NCI-H2196 treated with DMSO at 0.1 percent for 48 hours (cell line): ENCODE measurements around the gene SKI.

Source experiments
- DNase-seq: peaks from one replicate; lab custom pipeline; 2025; ENCODE audit not compliant: unreplicated experiment; lab: John Stamatoyannopoulos, UW

The SKI gene

DNA sequence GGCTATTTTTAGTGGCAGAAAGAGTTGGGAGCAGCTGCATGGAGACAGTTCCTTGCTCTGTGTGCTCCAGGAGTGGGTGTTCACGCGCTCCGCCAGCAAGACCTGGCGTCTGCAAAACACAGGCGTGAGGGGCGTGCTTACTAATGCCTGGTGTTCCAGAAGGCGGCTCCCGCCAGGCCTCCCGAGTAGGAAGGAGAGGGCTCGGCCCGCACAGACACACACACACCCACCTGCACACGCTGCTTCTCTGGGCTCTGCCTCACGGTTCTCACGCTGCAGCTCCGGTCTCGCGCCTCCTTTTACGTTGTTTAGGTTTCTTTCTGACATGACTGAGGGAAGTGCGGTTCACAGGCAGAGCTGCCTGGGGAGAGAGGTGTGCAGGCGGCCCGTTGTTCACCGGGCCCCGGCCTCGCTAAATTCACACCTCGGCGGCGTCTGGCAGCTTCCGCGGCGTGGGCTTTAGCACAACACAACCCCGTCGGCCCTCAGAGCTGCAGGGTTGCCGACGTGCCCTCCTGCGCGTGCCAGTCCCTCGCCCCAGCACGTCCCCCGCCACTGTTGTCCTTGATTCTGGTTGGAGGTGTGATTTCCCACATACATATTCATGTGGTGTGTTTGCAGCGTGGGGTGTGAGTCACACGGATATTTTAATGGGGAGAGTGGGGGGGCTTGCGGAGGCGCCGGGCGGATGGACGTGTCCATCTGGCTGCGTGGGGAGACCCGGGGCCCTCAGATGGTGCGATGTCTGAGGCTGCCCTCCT is 77.0 kb downstream of the SKI start:
- no peak for DNase-seq

DNA sequence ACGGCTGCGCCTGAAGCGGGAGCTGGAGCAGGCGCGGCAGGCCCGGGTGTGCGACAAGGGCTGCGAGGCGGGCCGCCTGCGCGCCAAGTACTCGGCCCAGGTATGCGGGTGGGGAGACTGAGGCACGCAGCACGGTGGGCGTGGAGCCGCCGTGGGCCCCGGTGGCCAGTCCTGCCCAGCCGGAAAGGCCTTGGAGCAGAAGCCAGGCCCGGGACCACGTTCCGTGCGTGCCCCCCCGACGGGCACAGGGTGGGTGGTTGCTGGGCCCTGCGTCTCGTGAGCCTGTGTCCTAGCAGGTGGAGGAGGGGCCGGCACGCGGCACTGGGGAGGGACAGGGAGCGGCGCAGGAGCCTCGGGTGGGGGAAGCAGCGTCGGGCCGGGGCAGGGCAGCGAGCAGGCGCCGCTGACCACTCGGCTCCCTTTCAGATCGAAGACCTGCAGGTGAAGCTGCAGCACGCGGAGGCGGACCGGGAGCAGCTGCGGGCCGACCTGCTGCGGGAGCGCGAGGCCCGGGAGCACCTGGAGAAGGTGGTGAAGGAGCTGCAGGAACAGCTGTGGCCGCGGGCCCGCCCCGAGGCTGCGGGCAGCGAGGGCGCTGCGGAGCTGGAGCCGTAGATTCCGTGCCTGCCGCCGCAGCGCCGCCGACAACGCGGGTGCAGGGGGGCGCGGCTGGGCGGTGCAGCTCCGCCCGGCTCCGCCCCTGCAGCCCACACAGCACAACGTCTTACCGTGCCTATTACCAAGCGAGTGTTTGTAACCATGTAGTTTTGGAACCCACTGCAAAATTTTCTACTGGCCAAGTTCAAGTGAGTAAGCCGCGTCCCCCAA is 78.2 kb downstream of the SKI start:
- no peak for DNase-seq

DNA sequence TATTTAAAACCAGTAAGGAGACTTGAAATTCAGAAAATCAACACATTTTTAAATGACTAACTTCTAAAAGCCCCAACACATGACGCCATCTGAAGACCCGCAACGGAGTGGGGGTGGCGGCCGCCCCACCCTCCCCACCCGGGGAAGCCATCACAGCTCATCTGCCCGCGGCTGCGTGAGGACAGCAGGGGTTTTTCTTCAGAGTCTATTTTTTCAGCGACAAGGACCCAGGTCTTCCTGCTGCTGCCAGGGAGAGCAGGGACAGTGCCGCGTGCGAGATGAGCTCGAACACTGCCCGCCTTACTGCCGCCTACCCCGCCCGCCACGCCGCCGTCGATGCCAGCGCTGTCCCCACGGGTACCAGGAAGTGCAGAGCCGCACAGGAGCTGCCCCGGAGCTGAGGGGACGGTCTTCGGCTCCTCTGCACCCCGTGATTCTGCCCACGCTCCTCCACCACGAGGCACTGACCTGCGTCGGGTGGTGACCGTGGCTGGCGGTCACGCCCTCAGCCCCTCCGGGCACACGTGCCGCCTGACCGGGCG is 79.0 kb downstream of the SKI start:
- no peak for DNase-seq

DNA sequence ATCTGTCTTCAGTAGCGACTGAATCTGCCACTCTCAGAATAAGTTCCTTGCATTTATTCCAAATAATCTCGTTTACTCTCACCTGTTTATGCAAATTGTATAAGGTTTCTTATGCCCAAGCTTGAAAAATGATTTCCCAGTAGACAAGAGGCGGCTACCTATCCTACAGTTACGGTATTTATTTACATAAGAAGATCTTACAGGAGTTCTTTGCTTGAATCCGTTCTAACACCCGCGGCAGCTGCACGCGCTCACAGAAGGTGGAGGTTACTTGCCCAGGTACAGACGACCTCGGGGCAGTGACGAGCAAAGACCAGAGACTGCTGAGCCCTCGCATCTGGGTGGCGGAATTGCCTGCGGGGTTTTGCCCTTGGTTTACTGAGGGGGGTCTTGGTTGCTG is 79.9 kb downstream of the SKI start:
- DNase-seq, result no peak

DNA sequence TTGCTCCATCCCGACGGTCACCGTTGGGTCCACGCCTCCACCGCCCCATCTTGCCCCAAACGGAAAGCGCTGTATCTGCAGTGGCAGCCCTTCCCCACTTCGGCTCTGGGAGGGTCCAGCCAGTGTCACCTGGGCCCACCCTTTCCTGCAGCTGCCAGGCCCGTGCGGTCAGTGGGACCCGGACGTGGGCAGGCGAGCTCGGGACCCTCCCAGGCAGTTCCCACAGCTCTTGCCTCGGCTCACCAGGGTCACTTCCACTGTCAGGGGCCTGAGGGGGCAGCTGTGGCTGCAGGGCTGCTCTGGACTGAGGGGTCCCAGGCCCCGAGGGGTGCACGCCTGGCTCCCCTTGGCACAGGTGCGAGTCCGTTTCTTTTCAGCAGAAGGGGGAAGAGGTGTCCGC is 80.7 kb downstream of the SKI start:
- DNase-seq, result no peak

DNA sequence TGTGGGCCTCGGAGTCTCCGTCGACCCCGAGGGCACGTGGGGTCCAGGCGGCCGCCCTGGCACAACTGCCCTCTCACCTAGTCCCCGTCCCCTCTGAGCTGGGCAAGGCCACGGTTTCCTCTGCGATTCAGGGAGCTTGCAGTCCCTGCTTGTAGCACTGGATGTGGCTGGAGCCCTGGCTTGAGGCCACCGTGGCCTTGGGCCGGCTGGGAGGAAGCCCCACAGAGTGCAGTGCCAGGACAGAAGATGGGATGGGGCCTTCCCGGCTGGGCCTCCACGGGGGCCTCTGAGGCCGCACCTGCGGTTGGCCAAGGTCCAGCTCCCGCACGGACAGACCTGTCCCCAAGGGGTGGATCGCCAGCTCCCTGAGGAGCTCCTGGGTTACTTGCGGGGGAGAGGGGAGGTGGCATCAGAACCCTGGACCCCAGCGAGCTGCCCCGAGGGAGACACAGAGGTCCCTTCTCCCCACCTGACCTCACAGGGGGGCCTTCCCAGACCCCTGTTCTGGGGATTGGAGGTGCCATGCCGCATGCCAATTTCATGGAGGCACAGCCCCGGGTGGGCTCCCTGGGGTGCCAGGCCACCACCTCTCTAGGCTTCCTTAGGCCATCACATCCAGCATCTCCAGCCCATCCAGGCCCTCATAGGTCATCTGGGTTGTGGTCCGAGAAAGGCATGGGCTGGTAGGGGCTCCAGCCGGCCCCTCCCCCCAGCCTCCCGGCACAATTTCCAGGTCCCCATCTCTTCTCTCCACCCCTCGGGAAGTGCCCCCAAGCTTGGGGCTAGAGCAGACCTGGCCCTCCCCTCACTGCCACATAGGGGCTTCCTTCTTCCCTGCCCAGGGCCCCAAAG is 82.4 kb downstream of the SKI start:
- no peak for DNase-seq

DNA sequence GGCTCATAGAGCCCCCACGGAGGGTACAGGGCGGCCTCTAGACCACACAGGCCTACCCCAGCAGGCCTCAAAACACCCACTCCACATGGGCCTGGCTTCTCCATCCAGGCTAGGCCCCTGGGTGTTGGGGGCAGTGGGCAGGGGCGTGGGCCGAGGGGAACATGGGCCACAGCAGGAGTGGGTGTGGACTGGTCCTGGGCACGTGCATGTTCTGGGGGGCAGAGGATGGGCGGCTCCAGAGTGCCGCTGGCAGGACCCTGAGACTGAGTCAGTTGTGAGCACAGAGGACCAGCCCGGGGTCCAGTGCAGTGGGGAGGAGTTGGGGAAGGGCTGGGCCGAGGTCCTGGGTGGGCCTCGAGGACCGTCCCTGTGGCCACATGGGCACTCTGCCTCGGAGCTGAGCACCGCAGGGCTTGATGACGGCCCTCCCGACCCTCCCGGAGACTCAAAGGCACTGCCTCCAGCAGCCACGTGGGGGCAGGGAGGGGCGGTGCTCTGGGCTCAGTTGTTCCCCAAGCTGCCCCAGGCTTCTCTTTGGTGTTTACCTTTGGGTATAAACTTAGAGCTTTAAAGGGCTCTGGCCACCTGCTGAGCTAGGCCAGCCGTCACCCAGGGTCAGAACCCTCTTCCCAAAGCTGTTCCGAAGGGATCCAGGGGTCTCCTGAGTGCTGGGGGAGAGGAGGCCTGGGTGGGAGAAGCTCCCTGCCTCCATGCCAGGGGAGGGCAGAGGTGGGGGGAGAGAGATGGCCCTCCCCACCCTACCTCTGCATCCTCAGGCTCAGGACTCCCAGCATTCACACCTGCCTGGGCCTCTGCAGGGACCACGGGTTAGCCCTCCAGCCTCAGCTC is 83.3 kb downstream of the SKI start:
- DNase-seq, result no peak

DNA sequence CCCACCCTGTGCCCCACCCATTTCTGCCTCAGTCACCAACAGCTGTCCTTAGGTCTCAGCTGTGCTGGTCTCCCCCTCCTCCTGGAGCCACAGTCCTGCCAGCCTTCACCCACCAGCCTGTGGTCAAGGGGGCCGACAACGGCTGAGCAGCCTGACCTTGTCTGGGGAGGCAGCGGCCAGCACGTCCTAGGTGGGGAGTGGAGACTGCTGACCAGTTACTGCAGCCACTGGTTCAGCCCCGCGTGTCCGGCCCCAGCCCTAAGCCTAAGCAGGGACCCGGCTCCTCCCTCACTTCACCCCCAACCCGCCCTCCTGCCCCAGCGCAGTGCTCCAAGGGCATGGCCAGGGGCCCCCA is 84.0 kb downstream of the SKI start:
- no peak for DNase-seq

DNA sequence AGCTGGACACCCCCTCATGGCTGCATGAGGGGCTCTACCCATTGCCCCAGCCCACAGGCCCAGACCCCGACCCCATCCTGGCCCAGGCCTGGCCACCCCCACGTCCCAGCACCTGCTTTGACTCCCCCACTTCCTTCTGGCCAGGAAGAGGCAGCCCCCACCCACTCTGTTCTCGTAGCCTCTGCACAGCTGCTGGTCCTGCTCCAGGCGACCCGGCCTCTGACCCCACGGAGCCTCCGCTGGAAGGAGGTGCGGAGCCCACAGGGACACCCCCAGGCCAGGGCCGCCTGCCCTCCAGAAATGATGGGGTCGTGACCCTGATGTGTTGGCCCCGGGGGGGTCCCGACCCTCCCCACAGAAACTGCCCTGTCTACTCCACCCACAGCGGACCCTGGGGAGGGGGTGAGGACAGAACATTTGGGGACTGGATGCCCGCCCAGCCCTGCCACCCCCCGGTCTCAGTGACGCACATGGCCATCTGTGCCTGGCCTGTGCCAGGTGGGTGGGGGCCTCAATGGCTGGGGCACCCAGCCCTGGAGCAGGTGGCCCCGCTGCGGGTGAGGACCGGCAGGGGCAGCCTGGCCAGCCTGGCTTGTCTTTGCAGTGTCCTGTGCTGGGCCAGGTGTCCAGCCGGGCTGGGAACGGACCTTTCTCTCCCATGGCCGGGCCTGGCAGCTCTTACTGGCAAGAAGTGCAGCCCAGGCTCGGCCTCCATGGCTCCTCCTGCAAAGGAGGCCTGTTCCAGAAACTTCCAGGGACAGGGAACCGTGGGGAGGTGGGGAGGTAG is 84.6 kb downstream of the SKI start:
- no peak for DNase-seq

DNA sequence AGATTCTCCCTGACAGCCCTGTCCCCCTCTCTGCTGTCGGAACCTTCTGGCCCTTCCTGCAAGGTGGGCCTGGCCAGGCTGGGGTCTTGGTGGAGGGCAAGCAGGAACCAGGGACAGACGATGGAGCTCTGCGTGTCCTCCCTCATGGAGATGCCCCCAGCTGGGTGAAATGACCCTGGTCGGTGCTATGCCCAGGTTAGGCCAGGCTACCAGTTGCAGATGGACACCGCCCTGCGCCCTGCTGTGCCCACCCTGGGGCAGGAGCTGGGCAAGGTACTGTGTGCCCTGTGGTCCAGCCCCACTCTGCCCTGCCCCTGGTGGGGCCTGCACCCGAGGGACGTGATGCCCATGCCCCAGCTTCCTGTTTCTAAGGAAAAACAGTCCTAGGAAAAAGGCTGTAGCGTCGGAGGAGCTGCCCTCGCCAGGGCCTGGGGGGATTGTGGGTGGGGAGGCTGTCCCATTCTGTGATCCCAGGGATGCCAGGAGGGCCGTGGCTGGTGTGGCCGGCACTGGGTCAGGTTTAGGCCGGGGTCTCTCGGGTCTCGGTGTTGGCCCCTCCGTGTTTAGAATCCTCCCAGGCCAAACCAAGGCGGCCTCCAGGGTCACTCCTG is 85.6 kb downstream of the SKI start:
- no peak for DNase-seq

DNA sequence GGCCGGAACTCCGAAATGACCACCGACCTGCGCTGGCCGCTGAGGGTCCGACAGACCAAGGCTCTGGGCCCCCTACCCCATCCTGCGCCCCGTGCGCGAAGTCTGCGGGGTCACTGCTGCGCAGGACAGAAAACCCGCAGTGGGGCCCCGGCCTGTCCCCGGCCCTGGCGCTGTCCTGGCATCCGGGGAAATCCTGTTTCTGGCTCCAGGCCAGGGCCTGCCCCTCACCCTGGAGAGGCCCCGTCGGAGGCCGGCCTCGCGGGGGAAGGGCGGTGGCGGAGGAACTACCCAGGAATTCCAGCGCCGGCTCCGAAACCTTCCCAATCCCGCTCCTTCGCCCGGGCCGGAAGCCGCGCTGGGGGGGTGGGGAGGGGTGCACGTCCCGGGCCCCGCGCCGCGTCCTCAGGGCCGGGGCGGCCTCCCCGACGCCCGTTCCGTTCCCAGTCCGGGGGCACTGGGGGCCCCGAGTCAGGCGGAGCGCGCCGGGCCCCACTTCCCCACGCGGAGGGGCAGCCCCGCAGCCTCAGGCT is 86.2 kb downstream of the SKI start:
- DNase-seq, result no peak

DNA sequence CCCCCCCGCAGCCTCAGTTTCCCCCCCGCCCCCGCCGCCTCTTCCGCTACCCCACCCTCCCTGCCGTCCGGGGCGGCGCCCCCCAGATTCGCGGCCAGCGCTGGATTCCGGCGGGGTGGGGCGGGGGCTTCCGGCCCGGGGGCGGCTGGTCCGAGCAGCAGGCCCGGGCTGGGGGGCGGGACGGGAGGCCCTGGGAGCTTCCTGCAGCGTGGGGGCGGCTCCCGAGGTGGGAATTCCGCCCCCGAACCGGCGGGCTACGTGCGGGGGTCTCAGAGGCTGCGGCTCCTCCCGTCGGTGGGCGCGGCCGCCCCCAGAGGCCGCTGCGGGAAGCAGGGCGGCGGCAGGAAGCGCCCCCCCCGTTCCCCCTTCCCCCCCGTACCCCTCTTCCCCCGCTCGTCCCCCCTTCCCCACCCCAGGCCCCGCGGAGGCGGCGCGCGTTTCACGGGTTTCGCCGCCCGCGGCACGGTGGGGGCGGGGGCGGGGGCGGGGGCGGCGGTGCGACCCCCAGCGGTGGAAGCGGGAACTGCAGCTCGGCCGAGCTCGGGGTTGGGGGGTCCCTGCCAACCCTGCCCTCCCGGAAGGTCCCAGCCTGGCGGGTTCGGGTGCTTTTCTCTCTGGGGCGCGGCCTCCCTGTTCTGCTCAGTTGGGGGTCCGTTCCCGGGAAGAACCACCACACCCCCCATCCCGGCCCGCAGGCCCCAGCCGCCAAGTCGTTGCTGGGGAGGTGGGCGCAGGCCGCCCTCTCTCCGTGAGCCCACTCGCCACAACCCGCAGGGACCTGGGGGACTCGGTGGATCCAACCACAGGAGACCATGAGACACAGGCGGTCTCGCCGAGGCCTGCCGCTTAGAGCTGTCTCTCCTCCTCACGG is 86.9 kb downstream of the SKI start:
- no peak for DNase-seq

DNA sequence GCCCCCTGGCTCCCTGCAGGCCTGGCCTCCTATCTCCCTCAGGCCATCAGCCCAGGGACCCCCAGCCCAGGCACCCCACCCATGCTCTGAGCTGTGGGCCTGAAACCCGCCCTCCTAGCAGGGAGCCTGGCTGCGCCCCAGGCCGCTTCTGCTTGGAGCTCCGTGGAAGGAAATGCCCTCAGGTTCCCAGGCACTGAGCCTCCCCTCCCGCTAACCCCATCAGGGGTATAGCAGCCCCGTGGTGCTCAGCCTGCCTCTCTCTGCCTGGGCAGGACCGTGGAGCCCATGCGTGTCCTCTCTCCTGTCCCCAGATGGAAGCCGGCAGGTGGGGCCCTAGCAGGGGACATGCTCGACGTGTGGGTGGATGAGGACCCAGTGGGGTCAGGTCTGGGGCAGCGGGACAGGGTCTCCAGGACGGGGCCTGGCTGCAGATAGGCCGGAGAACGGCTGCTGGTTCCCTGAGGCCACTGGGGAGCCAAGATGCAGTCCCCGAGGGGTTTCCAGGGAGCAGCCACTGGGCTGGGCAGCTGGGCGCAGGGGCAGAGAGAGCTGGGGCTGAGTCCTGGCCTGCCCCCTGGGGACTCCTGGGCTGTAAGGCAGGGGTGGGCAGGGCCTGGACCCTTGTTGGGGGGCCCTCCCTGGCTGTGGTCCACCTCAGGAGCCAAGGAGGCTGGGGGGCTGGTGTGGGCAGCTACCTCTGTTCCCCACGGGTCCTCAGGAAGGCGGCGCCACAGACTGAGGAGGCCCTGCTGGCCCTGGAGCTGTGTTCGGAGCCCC is 87.7 kb downstream of the SKI start:
- DNase-seq, result no peak

DNA sequence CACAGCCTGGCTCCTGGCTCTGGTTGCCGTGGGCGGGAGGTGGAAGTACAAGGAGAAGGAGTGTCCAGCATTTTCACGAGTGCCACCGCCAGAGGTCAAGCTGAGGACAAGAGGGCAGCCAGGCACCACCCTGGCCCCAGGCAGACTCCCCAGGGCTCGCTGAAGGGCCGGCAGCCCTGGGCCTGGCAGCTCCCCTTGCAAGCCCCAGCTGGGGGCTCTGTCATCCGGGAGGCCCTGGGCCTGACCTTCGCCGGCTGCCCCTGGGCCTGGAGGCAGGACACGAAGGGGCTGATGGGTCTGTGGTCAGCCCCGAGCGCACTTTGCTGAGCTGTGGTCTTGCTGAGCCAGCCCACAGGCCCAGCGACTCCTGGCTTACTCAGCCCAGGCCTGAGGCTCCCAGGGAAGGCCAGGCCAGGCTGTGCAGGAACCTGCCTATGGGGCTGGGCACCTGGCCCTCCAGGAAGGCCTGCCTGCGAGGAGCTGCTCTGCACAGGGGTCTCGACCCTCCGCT is 88.4 kb downstream of the SKI start:
- no peak for DNase-seq

DNA sequence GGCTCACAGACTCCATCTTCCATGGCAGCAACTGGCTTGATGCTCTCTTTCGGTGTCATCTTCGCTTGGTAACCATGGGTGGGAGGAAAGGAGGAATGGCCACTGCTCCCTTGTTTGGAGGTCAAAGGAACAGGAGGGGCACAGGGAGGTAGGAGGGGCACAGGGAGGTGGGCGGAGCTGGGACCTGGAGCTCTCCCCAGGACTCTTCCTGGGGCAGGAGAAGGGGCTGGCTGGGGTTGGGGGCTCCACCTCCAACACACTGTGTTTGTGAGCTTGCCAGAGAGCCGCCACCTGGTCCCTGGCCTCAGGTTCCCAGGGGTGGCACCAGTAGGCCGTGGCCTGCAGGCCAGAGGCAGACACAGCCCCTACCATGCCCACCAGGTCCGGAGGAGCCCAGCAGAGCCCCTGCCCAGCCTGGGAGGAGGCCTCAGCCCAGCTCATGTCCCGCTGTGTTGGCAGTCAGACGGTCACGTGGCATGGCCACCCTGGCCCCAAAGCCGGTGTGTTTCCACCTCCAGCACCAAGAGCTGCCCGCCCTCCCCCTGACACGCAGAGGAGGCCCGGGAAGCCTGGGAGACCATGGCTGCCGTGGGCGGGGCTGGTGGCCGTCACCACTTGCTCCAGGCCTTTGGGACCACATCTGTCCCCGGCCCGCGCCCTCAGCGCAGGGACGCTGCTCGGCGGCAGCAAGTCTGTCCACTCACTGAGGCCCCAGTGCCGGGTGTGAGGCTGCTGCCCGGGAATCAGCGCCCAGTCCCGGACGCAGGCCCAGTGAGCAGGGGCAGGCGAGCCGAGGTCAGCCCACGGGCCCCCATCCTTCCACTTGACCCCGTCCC is 89.3 kb downstream of the SKI start:
- DNase-seq, result no peak
